ENCODE data around the gene ASB14. TPM values are rescaled to one million over a fixed set of nuclear protein-coding genes. Genes with fewer than 3 reads are reported as not detected.

ASB14 gene
- total and polyA plus RNA-seq, 3 experiments from 2014 or later = 0.24 TPM; not detected in 2

- Mint-ChIP-seq H3K4me3 (peak overlapping the region in 6 of 7 donors; percentile 9 to 86 (median 43)), H3K9me3 (no peaks in the 10 kb centered on the region), H3K27me3 (peaks cover 0 to 1% of the 10 kb centered on the region in 2 donors), H3K4me1 (peaks cover 13 to 34% (median 27%) of the 10 kb centered on the region in 3 donors), H3K36me3 (peaks cover 0 to 9% (median 0%) of the 10 kb centered on the region in 3 donors), H3K27ac (peak overlapping the region in 1 of 8 donors; percentile 37)
- CTCF ChIA-PET = interaction anchor here (3.0 kb wide), 1 partner anchor 56 kb away, joined by 9 read pairs; no protein-coding TSS in a partner anchor
- no peaks in the 10 kb centered on the region for H3K36me3 ChIP-seq (ENCODE audit: insufficient read depth, low read length)
- POLR2A ChIA-PET = no interaction called here
- DNase-seq = no peak
- no peaks in the 10 kb centered on the region for H3K9me3 ChIP-seq (ENCODE audit: low read length)
- no peaks in the 10 kb centered on the region for H3K27me3 ChIP-seq (ENCODE audit: insufficient read depth, low read length, poor library complexity, severe bottlenecking)
- H3K4me3 ChIP-seq (ENCODE audit: low read length) = no peak overlapping the region
- peaks cover 17% of the 10 kb centered on the region for H3K4me1 ChIP-seq (ENCODE audit: insufficient read depth, low read length)
- H3K27ac ChIP-seq (ENCODE audit: low read depth, low read length) = no peak overlapping the region
Observed at GRCh38 chr3:57226176-57226575, 66.3 kb downstream of the ASB14 start.

- ChIA-PET POLR2A (no interaction called here), CTCF (no interaction called here)
- no peak overlapping the region for H3K27ac ChIP-seq (ENCODE audit: low read depth, low read length)
- H3K9me3 ChIP-seq (ENCODE audit: low read length) = no peaks in the 10 kb centered on the region
- Mint-ChIP-seq H3K27ac (no peak overlapping the region), H3K4me3 (peak overlapping the region in 1 of 7 donors; percentile 65), H3K27me3 (peaks cover 0 to 1% of the 10 kb centered on the region in 2 donors), H3K4me1 (peaks cover 11 to 28% (median 22%) of the 10 kb centered on the region in 3 donors), H3K36me3 (peaks cover 0 to 9% (median 0%) of the 10 kb centered on the region in 3 donors), H3K9me3 (no peaks in the 10 kb centered on the region)
- peaks cover 17% of the 10 kb centered on the region for H3K4me1 ChIP-seq (ENCODE audit: insufficient read depth, low read length)
- no peaks in the 10 kb centered on the region for H3K36me3 ChIP-seq (ENCODE audit: insufficient read depth, low read length)
- no peak overlapping the region for H3K4me3 ChIP-seq (ENCODE audit: low read length)
- no peak for DNase-seq
- H3K27me3 ChIP-seq (ENCODE audit: insufficient read depth, low read length, poor library complexity, severe bottlenecking) = no peaks in the 10 kb centered on the region
Observed at GRCh38 chr3:57224856-57225255, 67.6 kb downstream of the ASB14 start.

DNA sequence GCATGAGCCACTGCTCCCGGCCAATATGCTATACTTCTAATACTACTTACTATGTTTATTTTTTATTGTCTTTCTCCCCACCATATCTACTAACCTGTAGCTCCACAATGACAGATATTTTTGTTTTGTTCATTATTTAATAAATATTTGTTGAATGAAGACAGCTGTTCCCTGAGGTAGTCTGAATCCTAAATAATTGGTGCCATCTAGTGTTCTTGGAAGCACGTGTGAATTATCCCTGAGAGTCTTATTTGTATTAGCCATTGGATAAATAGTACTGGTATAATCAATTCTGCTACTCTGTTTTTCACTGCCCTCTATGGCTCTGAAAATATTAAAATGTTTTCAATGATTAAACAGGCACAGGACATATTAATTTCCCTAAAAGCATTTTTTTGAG lies 70.6 kb downstream of the ASB14 start:
- no peak overlapping the region for H3K27ac ChIP-seq (ENCODE audit: low read depth, low read length)
- H3K9me3 ChIP-seq (ENCODE audit: low read length) = no peaks in the 10 kb centered on the region
- no peak for DNase-seq
- no peak overlapping the region for H3K27ac Mint-ChIP-seq
- H3K4me1 ChIP-seq (ENCODE audit: insufficient read depth, low read length) = peaks cover 3% of the 10 kb centered on the region
- H3K4me3 ChIP-seq (ENCODE audit: low read length) = no peak overlapping the region
- no peaks in the 10 kb centered on the region for H3K9me3 Mint-ChIP-seq
- peaks cover 0 to 1% of the 10 kb centered on the region in 2 donors for H3K27me3 Mint-ChIP-seq
- POLR2A ChIA-PET = no interaction called here
- no peak overlapping the region for H3K4me3 Mint-ChIP-seq
- peaks cover 0 to 7% (median 5%) of the 10 kb centered on the region in 3 donors for H3K4me1 Mint-ChIP-seq
- H3K36me3 ChIP-seq (ENCODE audit: insufficient read depth, low read length) = no peaks in the 10 kb centered on the region
- H3K36me3 Mint-ChIP-seq = no peaks in the 10 kb centered on the region
- CTCF ChIA-PET = no interaction called here
- H3K27me3 ChIP-seq (ENCODE audit: insufficient read depth, low read length, poor library complexity, severe bottlenecking) = no peaks in the 10 kb centered on the region

Other genes starting within 250 kb of the ASB14 start
- gene SPATA12, start 232.0 kb downstream of the ASB14 start, total RNA-seq = not detected
- not detected for gene SPATA12, start 232.0 kb downstream of the ASB14 start, polyA plus RNA-seq
- under 1 TPM; 0.04 TPM for gene IL17RD, start 127.3 kb downstream of the ASB14 start, total RNA-seq
- not detected for gene IL17RD, start 127.3 kb downstream of the ASB14 start, polyA plus RNA-seq
- gene HESX1, start 92.7 kb downstream of the ASB14 start, total RNA-seq = under 1 TPM in 1 of 2 experiments, not detected in 1; 0.44 TPM
- gene HESX1, start 92.7 kb downstream of the ASB14 start, polyA plus RNA-seq = not detected
- 10 to 100 TPM; 35.9 to 36.1 TPM for gene APPL1, start 65.0 kb downstream of the ASB14 start, total RNA-seq
- gene APPL1, start 65.0 kb downstream of the ASB14 start, polyA plus RNA-seq = 43.5 TPM